HEK293 (cell line): ENCODE results near the gene ADCYAP1R1.

ENCODE experiments used
- CTCF ChIP-seq: fragments of 450-650 bp; formaldehyde crosslinking; IDR thresholded peaks from 2 replicates; pipeline ENCODE4 v1.5.1; 2016; ENCODE audit warnings: missing biosample characterization, missing genetic modification characterization
- ZNF473 ChIP-seq: fragments of 450-650 bp; formaldehyde crosslinking; IDR thresholded peaks from 2 replicates; pipeline ENCODE4 v1.5.1; 2017; ENCODE audit warnings: missing biosample characterization, missing genetic modification characterization
- ZNF654 ChIP-seq: fragments of 450-650 bp; formaldehyde crosslinking; IDR thresholded peaks from 2 replicates; pipeline ENCODE4 v1.5.1; 2016; ENCODE audit warnings: low read depth, missing biosample characterization, missing genetic modification characterization
- ZNF670 ChIP-seq: fragments of 450-650 bp; formaldehyde crosslinking; IDR thresholded peaks from 2 replicates; pipeline ENCODE4 v1.5.1; 2016; ENCODE audit warnings: missing biosample characterization, missing genetic modification characterization, low read depth

DNA sequence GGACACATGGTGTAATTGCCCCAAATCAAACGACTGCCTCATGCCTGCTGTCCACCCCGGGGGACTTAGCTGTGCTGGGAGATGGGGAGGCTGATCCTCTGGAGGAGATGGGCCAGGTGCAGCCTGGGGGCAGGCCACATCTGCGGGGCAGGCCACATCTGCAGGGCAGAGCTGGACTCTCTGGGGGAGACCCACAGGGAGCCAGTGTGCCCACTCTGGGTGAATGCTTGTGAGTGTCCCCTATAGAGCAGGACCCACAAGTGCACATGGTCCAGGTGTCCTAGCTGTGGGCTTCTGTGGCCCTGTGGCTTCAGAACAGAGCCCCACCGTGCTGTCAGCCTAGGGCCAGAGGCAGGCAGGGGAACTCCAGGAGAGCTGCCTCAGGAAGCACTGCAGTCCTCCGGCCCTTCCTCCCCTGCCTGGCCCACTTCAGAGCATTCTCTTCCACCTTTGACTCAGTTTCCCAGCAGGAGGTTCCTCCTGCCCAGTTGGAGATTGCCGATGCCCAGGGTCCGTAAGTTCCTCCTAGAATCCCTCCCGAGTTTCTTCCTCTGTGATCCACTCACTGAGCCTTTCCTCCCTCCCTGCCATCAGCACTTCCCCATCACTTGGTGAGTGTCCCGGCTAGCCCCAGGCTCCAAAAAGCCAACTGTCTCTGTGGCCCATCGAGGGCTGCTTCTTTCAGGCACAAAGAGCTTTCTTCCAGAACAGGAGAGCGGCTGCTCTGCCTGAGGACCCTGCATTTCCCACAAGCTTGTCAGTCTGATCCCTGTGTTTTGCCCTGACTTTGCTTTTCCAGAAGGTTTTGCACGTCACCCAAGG lies 50.3 kb downstream of the ADCYAP1R1 start:
- TF ChIP-seq CTCF (tag by site-specific recombination) (no peak), ZNF670 (tag by site-specific recombination) (no peak), ZNF654 (tag by site-specific recombination) (no peak), ZNF473 (tag by site-specific recombination) (no peak)
